ENCODE measurements around the gene NFKBIL1. TPM values are rescaled to one million over a fixed set of nuclear protein-coding genes. Genes with fewer than 3 reads are reported as not detected.

The NFKBIL1 gene
- total and polyA plus RNA-seq, 12 donors: 5.0 to 46.2 (median 27.8) TPM

DNA sequence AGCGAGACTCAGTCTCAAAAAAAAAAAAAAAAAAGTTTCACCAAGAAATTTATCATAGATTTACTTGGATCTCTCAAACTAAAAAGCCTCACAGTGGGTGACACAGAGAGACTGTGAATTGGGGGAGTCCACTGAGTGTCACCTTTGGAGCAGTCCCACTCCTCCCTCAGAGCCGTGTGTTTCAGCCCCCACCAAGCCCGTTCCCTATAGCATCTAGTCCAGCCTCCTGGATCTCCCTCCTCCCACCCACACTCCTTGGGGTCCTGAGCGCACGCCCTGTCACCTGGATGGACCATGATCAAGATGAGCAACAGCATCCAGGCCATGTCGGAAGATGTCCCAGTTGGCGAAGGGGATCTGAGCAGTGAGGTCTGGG is 45.0 kb downstream of the NFKBIL1 start:
- Histone ChIP-seq H3K27me3 (no peaks in the 10 kb centered on the region), H3K4me1 (replicated peaks in 1 of 2) (no peaks in the 10 kb centered on the region), H3K27ac (no peak overlapping the region), H3K9me3 (replicated peaks in 1 of 3) (no peaks in the 10 kb centered on the region), H3K36me3 (replicated peaks in 1 of 2) (no peaks in the 10 kb centered on the region), H3K4me3 (no peak overlapping the region)
- TF ChIP-seq, protein P1, sequence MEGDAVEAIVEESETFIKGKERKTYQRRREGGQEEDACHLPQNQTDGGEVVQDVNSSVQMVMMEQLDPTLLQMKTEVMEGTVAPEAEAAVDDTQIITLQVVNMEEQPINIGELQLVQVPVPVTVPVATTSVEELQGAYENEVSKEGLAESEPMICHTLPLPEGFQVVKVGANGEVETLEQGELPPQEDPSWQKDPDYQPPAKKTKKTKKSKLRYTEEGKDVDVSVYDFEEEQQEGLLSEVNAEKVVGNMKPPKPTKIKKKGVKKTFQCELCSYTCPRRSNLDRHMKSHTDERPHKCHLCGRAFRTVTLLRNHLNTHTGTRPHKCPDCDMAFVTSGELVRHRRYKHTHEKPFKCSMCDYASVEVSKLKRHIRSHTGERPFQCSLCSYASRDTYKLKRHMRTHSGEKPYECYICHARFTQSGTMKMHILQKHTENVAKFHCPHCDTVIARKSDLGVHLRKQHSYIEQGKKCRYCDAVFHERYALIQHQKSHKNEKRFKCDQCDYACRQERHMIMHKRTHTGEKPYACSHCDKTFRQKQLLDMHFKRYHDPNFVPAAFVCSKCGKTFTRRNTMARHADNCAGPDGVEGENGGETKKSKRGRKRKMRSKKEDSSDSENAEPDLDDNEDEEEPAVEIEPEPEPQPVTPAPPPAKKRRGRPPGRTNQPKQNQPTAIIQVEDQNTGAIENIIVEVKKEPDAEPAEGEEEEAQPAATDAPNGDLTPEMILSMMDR (IDR thresholded peaks at IDR 0.05): no peak
- TF ChIP-seq POLR2A (IDR thresholded peaks at IDR 0.05): no peak
- 83 to 93% (median 88%) methylated on average over 7 of the region's 7 CpGs for WGBS, 4 donors
- no peak for DNase-seq
- intact Hi-C loops (cut with DNase I): loop anchor here in 1 of 2 donors (10.0 kb wide), 1 partner anchor 98 kb away; the partner anchor contains the start of gene MICB

DNA sequence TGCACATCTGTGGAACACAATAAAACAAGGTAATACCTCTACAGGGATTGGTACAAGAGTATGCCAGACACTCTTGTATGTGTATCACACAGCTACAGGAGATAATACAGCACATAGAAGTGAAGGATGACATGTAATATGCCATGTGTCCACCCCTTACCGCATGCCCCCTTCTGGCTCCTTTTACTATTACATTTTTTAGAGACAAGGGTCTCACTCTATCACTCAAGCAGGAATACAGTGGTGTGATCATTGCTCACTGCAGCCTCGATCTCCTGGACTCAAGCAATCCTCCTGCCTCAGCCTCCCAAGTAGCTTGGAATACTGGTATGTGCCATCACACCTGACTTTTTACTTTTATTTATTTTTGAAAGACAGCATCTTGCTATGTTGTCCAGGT is 49.6 kb downstream of the NFKBIL1 start:
- no peak for DNase-seq
- intact Hi-C loops (cut with DNase I): loop anchor here (5.0 to 10.0 kb wide), 2 partner anchors 50 to 102 kb away; partner anchors contain the start of genes ATP6V1G2 (in 1 of the 2), MICB (in 1 of the 2) and NFKBIL1 (in 1 of the 2)
- Histone ChIP-seq H3K9me3 (replicated peaks in 1 of 3) (no peaks in the 10 kb centered on the region), H3K4me3 (no peak overlapping the region), H3K27me3 (no peaks in the 10 kb centered on the region), H3K4me1 (replicated peaks in 1 of 2) (no peaks in the 10 kb centered on the region), H3K27ac (no peak overlapping the region), H3K36me3 (replicated peaks in 1 of 2) (no peaks in the 10 kb centered on the region)
- 22 to 25% (median 25%) methylated on average over 2 of the region's 2 CpGs for WGBS, 4 donors
- no peak for TF ChIP-seq POLR2A (IDR thresholded peaks at IDR 0.05)
- TF ChIP-seq, protein P1 (IDR thresholded peaks at IDR 0.05): peak in 5 of 6 experiments; percentile 16 to 53 (median 38)

DNA sequence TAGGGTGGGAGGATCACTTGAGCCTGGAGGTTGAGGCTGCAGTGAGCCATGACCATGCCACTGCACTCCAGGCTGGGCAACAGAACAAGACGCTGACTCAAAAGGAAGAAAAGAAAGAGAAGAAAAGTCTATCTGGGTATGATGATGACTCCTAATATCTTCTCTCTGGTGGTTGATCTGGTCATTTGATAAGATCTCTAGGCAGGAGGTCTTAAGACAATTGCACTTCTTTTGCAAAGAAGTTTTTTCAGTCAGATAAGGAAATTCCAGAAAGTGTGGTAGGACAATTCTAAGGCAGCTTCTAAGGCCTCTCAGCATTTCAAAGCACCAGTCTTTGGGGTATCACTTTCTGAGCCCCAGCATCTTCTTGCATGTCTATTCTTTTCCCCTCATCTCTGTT is 59.9 kb downstream of the NFKBIL1 start:
- no peaks in the 10 kb centered on the region for H3K36me3 ChIP-seq (replicated peaks in 1 of 2)
- intact Hi-C loops (cut with DNase I): no loop called here
- TF ChIP-seq, protein P1 (IDR thresholded peaks at IDR 0.05): no peak
- TF ChIP-seq POLR2A (IDR thresholded peaks at IDR 0.05): no peak
- H3K27me3 ChIP-seq: no peaks in the 10 kb centered on the region
- H3K27ac ChIP-seq: no peak overlapping the region
- no peak for DNase-seq
- no peaks in the 10 kb centered on the region for H3K9me3 ChIP-seq (replicated peaks in 1 of 3)
- no peaks in the 10 kb centered on the region for H3K4me1 ChIP-seq (replicated peaks in 1 of 2)
- H3K4me3 ChIP-seq: no peak overlapping the region
- WGBS, 4 donors: 80 to 100% (median 85%) methylated on average over 1 of the region's 1 CpG

Small RNAs within 50 kb of the gene (small RNA-seq; reads per million reads assigned to genes)
- 0 reads per million in 2 donors for gene AL663061.1
- 193 to 247 reads per million in 2 donors for gene SNORD117
- gene SNORD84: 0 reads per million in 2 donors

Other genes with a start within 250 kb of the NFKBIL1 start
Only the 30 nearest of the 31 such genes appear.
- 1,000 to 10,000 TPM in 8 of 9 donors, 100 to 1,000 TPM in 1; 248 to 3,150 (median 1,269) TPM for gene HLA-B, start 190.4 kb upstream of the NFKBIL1 start, total RNA-seq
- 1,000 to 10,000 TPM in 1 of 3 donors, 100 to 1,000 TPM in 2; 615 to 1,099 (median 618) TPM for gene HLA-B, start 190.4 kb upstream of the NFKBIL1 start, polyA plus RNA-seq
- gene MICA, start 144.0 kb upstream of the NFKBIL1 start, total RNA-seq: 10 to 100 TPM; 12.2 to 58.7 (median 29.1) TPM
- gene MICA, start 144.0 kb upstream of the NFKBIL1 start, polyA plus RNA-seq: 10 to 100 TPM; 36.0 to 66.0 (median 45.6) TPM
- gene MICB, start 49.5 kb upstream of the NFKBIL1 start, total RNA-seq: 1 to 10 TPM; 1.1 to 3.3 (median 3.0) TPM
- 1 to 10 TPM in 2 of 3 donors, under 1 TPM in 1; 0.57 to 3.0 (median 2.7) TPM for gene MICB, start 49.5 kb upstream of the NFKBIL1 start, polyA plus RNA-seq
- gene MCCD1, start 18.6 kb upstream of the NFKBIL1 start, total RNA-seq: not detected
- not detected for gene MCCD1, start 18.6 kb upstream of the NFKBIL1 start, polyA plus RNA-seq
- 100 to 1,000 TPM; 155 to 345 (median 287) TPM for gene DDX39B, start 5.6 kb upstream of the NFKBIL1 start, total RNA-seq
- 100 to 1,000 TPM; 167 to 969 (median 968) TPM for gene DDX39B, start 5.6 kb upstream of the NFKBIL1 start, polyA plus RNA-seq
- gene ATP6V1G2, start 1.0 kb upstream of the NFKBIL1 start, total RNA-seq: 1 to 10 TPM in 7 of 9 donors, under 1 TPM in 2; 0.87 to 4.8 (median 2.8) TPM
- 1 to 10 TPM; 2.8 to 6.6 (median 5.6) TPM for gene ATP6V1G2, start 1.0 kb upstream of the NFKBIL1 start, polyA plus RNA-seq
- 1 to 10 TPM in 2 of 9 donors, not detected in 7; 1.2 to 1.4 TPM for gene LTA, start 24.7 kb downstream of the NFKBIL1 start, total RNA-seq
- under 1 TPM in 2 of 3 donors, not detected in 1; 0.20 to 0.72 TPM for gene LTA, start 24.7 kb downstream of the NFKBIL1 start, polyA plus RNA-seq
- gene TNF, start 28.0 kb downstream of the NFKBIL1 start, total RNA-seq: 1 to 10 TPM in 5 of 9 donors, under 1 TPM in 3, not detected in 1; 0.33 to 3.2 (median 1.2) TPM
- 1 to 10 TPM in 1 of 3 donors, under 1 TPM in 2; 0.22 to 1.0 (median 0.81) TPM for gene TNF, start 28.0 kb downstream of the NFKBIL1 start, polyA plus RNA-seq
- gene LTB, start 34.8 kb downstream of the NFKBIL1 start, total RNA-seq: 1 to 10 TPM in 3 of 9 donors, under 1 TPM in 3, not detected in 3; 0.35 to 4.3 (median 0.95) TPM
- gene LTB, start 34.8 kb downstream of the NFKBIL1 start, polyA plus RNA-seq: 1 to 10 TPM in 2 of 3 donors, under 1 TPM in 1; 0.31 to 6.7 (median 4.8) TPM
- 10 to 100 TPM in 8 of 9 donors, 1 to 10 TPM in 1; 5.8 to 29.0 (median 16.9) TPM for gene LST1, start 38.7 kb downstream of the NFKBIL1 start, total RNA-seq
- 10 to 100 TPM in 2 of 3 donors, 1 to 10 TPM in 1; 9.7 to 67.8 (median 49.2) TPM for gene LST1, start 38.7 kb downstream of the NFKBIL1 start, polyA plus RNA-seq
- gene NCR3, start 45.4 kb downstream of the NFKBIL1 start, total RNA-seq: under 1 TPM in 1 of 9 donors, not detected in 8; 0.46 TPM
- under 1 TPM in 2 of 3 donors, not detected in 1; 0.10 to 0.24 TPM for gene NCR3, start 45.4 kb downstream of the NFKBIL1 start, polyA plus RNA-seq
- gene AIF1, start 67.6 kb downstream of the NFKBIL1 start, total RNA-seq: 100 to 1,000 TPM in 1 of 9 donors, 10 to 100 TPM in 8; 15.3 to 104 (median 64.7) TPM
- 10 to 100 TPM; 61.4 to 81.6 (median 73.0) TPM for gene AIF1, start 67.6 kb downstream of the NFKBIL1 start, polyA plus RNA-seq
- gene PRRC2A, start 73.1 kb downstream of the NFKBIL1 start, total RNA-seq: 100 to 1,000 TPM in 5 of 9 donors, 10 to 100 TPM in 4; 31.9 to 198 (median 103) TPM
- 100 to 1,000 TPM in 2 of 3 donors, 10 to 100 TPM in 1; 55.6 to 419 (median 330) TPM for gene PRRC2A, start 73.1 kb downstream of the NFKBIL1 start, polyA plus RNA-seq
- gene BAG6, start 105.1 kb downstream of the NFKBIL1 start, total RNA-seq: 100 to 1,000 TPM; 113 to 336 (median 299) TPM
- 100 to 1,000 TPM; 170 to 799 (median 668) TPM for gene BAG6, start 105.1 kb downstream of the NFKBIL1 start, polyA plus RNA-seq
- gene APOM, start 108.3 kb downstream of the NFKBIL1 start, total RNA-seq: 1 to 10 TPM in 8 of 9 donors, not detected in 1; 2.3 to 4.7 (median 3.7) TPM
- 10 to 100 TPM in 2 of 3 donors, 1 to 10 TPM in 1; 6.4 to 18.2 (median 10.7) TPM for gene APOM, start 108.3 kb downstream of the NFKBIL1 start, polyA plus RNA-seq
- 10 to 100 TPM; 23.8 to 37.0 (median 27.2) TPM for gene C6orf47, start 113.2 kb downstream of the NFKBIL1 start, total RNA-seq
- gene C6orf47, start 113.2 kb downstream of the NFKBIL1 start, polyA plus RNA-seq: 10 to 100 TPM; 17.9 to 23.6 (median 20.0) TPM
- 10 to 100 TPM; 10.2 to 61.2 (median 16.9) TPM for gene GPANK1, start 117.4 kb downstream of the NFKBIL1 start, total RNA-seq
- 10 to 100 TPM in 2 of 3 donors, 1 to 10 TPM in 1; 7.4 to 18.3 (median 17.6) TPM for gene GPANK1, start 117.4 kb downstream of the NFKBIL1 start, polyA plus RNA-seq
- gene CSNK2B, start 118.5 kb downstream of the NFKBIL1 start, total RNA-seq: 100 to 1,000 TPM; 142 to 324 (median 177) TPM
- 100 to 1,000 TPM; 171 to 239 (median 236) TPM for gene CSNK2B, start 118.5 kb downstream of the NFKBIL1 start, polyA plus RNA-seq
- 10 to 100 TPM in 1 of 9 donors, 1 to 10 TPM in 6, under 1 TPM in 2; 0.48 to 13.3 (median 3.4) TPM for gene LY6G5B, start 122.4 kb downstream of the NFKBIL1 start, total RNA-seq
- 10 to 100 TPM in 1 of 3 donors, 1 to 10 TPM in 2; 4.2 to 13.4 (median 8.1) TPM for gene LY6G5B, start 122.4 kb downstream of the NFKBIL1 start, polyA plus RNA-seq
- gene LY6G5C, start 133.5 kb downstream of the NFKBIL1 start, total RNA-seq: 1 to 10 TPM in 5 of 9 donors, under 1 TPM in 3, not detected in 1; 0.39 to 2.5 (median 1.8) TPM
- 1 to 10 TPM in 2 of 3 donors, under 1 TPM in 1; 0.75 to 3.6 (median 3.1) TPM for gene LY6G5C, start 133.5 kb downstream of the NFKBIL1 start, polyA plus RNA-seq
- 10 to 100 TPM; 48.0 to 64.4 (median 54.9) TPM for gene ABHD16A, start 155.7 kb downstream of the NFKBIL1 start, total RNA-seq
- 10 to 100 TPM; 38.7 to 73.1 (median 62.9) TPM for gene ABHD16A, start 155.7 kb downstream of the NFKBIL1 start, polyA plus RNA-seq
- under 1 TPM in 1 of 9 donors, not detected in 8; 0.44 TPM for gene LY6G6F, start 159.3 kb downstream of the NFKBIL1 start, total RNA-seq
- not detected for gene LY6G6F, start 159.3 kb downstream of the NFKBIL1 start, polyA plus RNA-seq
- gene LY6G6D, start 167.7 kb downstream of the NFKBIL1 start, total RNA-seq: not detected
- not detected for gene LY6G6D, start 167.7 kb downstream of the NFKBIL1 start, polyA plus RNA-seq
- gene LY6G6C, start 174.1 kb downstream of the NFKBIL1 start, total RNA-seq: not detected
- gene LY6G6C, start 174.1 kb downstream of the NFKBIL1 start, polyA plus RNA-seq: not detected
- under 1 TPM in 2 of 9 donors, not detected in 7; 0.22 to 0.65 TPM for gene MPIG6B, start 175.8 kb downstream of the NFKBIL1 start, total RNA-seq
- gene MPIG6B, start 175.8 kb downstream of the NFKBIL1 start, polyA plus RNA-seq: under 1 TPM in 2 of 3 donors, not detected in 1; 0.07 to 0.08 TPM
- gene DDAH2, start 181.7 kb downstream of the NFKBIL1 start, total RNA-seq: 10 to 100 TPM; 21.1 to 52.7 (median 31.5) TPM
- 100 to 1,000 TPM in 2 of 3 donors, 1 to 10 TPM in 1; 6.4 to 202 (median 138) TPM for gene DDAH2, start 181.7 kb downstream of the NFKBIL1 start, polyA plus RNA-seq
- gene CLIC1, start 188.9 kb downstream of the NFKBIL1 start, total RNA-seq: 100 to 1,000 TPM; 176 to 426 (median 217) TPM
- 100 to 1,000 TPM; 109 to 252 (median 146) TPM for gene CLIC1, start 188.9 kb downstream of the NFKBIL1 start, polyA plus RNA-seq
- gene MSH5, start 192.4 kb downstream of the NFKBIL1 start, total RNA-seq: 10 to 100 TPM in 3 of 9 donors, 1 to 10 TPM in 6; 3.0 to 16.7 (median 5.9) TPM
- gene MSH5, start 192.4 kb downstream of the NFKBIL1 start, polyA plus RNA-seq: 10 to 100 TPM in 2 of 3 donors, 1 to 10 TPM in 1; 3.6 to 24.5 (median 16.8) TPM
- gene SAPCD1, start 215.0 kb downstream of the NFKBIL1 start, total RNA-seq: 1 to 10 TPM in 1 of 9 donors, under 1 TPM in 3, not detected in 5; 0.46 to 2.3 (median 0.84) TPM
- gene SAPCD1, start 215.0 kb downstream of the NFKBIL1 start, polyA plus RNA-seq: 10 to 100 TPM in 1 of 3 donors, 1 to 10 TPM in 1, under 1 TPM in 1; 0.75 to 17.2 (median 6.0) TPM
- 1 to 10 TPM in 2 of 9 donors, under 1 TPM in 7; 0.17 to 2.3 (median 0.36) TPM for gene VWA7, start 229.7 kb downstream of the NFKBIL1 start, total RNA-seq
- gene VWA7, start 229.7 kb downstream of the NFKBIL1 start, polyA plus RNA-seq: 1 to 10 TPM in 2 of 3 donors, under 1 TPM in 1; 0.74 to 8.1 (median 1.1) TPM

Data from adrenal gland (tissue), 12 donors.